GM19372 (cell line): ENCODE data around the gene TMEM253.

Experiments
- ATAC-seq: cut with Tn5 transposase; IDR thresholded peaks from one replicate; pipeline ENCODE4 v1.9.1; 2021; ENCODE audit warnings: mild to moderate bottlenecking, low read depth, moderate library complexity; ENCODE audit not compliant: unreplicated experiment

The TMEM253 gene

GRCh38 chr14:21089877-21090193 lies 11.0 kb upstream of the TMEM253 start:
- ATAC-seq: no peak

- ATAC-seq: no peak
These were observed 10.5 kb upstream of the TMEM253 start for GRCh38 chr14:21090194-21090939.

- ATAC-seq: no peak
These were observed 9.8 kb upstream of the TMEM253 start for GRCh38 chr14:21090940-21091663.

GRCh38 chr14:21091821-21092272 lies 9.0 kb upstream of the TMEM253 start:
- ATAC-seq: no peak

- ATAC-seq: peak; percentile 90
These were observed 8.4 kb upstream of the TMEM253 start for GRCh38 chr14:21092273-21093011.

GRCh38 chr14:21093018-21093417 lies 7.8 kb upstream of the TMEM253 start:
- no peak for ATAC-seq

GRCh38 chr14:21093769-21094681 lies 6.8 kb upstream of the TMEM253 start:
- ATAC-seq: no peak

- ATAC-seq: no peak
These were observed 5.2 kb upstream of the TMEM253 start for GRCh38 chr14:21095430-21096205.

- ATAC-seq: no peak
These were observed 4.4 kb upstream of the TMEM253 start for GRCh38 chr14:21096438-21096837.

- no peak for ATAC-seq
These were observed 3.8 kb upstream of the TMEM253 start for GRCh38 chr14:21096978-21097635.

GRCh38 chr14:21097636-21098075 lies 3.2 kb upstream of the TMEM253 start:
- ATAC-seq: no peak

GRCh38 chr14:21098076-21098891 lies 2.6 kb upstream of the TMEM253 start, which contains the start of gene ZNF219:
ZNF219 (minus strand) TSS chr14:21098655; CDS start chr14:21093591, 5,064 bp downstream.
- ATAC-seq: no peak

- no peak for ATAC-seq
These were observed 1.8 kb upstream of the TMEM253 start for GRCh38 chr14:21098892-21099595.

- ATAC-seq: no peak
These were observed 1.3 kb upstream of the TMEM253 start for GRCh38 chr14:21099596-21099985.

GRCh38 chr14:21101802-21102413 lies 1.0 kb downstream of the TMEM253 start:
- no peak for ATAC-seq

GRCh38 chr14:21102521-21103410 lies 1.9 kb downstream of the TMEM253 start:
- ATAC-seq: no peak
